Sigmoid colon (tissue), 7 donors: Measurements from ENCODE around the gene CBFA2T2. TPM values are rescaled to one million over a fixed set of nuclear protein-coding genes. Genes with fewer than 3 reads are reported as not detected.

ENCODE experiments used
- DNase-seq: peaks from one replicate; pipeline ENCODE4 v3.0.0-alpha.2; 2019
- H3K27ac ChIP-seq, 4 donors: fragments of 200-600 bp; sonication (generic); one replicate each; pipeline ENCODE4 v1.5.1; 2016 to 2019; ENCODE audit warnings: mild to moderate bottlenecking in 1 of 4
- H3K27me3 ChIP-seq, 3 donors: fragments of 200-600 bp; sonication (generic); one replicate each; pipeline ENCODE4 v1.5.1; 2019; ENCODE audit warnings: mild to moderate bottlenecking in 1 of 3
- H3K36me3 ChIP-seq, 4 donors: fragments of 200-600 bp; sonication (generic); one replicate each; pipeline ENCODE4 v1.5.1; 2016 to 2019
- H3K4me1 ChIP-seq, 4 donors: fragments of 200-600 bp; sonication (generic); one replicate each; pipeline ENCODE4 v1.5.1; 2017 to 2019
- H3K4me3 ChIP-seq, 4 donors: fragments of 200-600 bp; sonication (generic); one replicate each; pipeline ENCODE4 v1.5.1; 2017 to 2019; ENCODE audit warnings: mild to moderate bottlenecking in 2 of 4, moderate library complexity in 1 of 4
- H3K9me3 ChIP-seq, 4 donors: fragments of 200-600 bp in 3 of 4; sonication (generic) in 3 of 4; one replicate each; pipeline versions ENCODE4 v1.5.1 to v1.6.1; 2013 to 2019
- CTCF ChIP-seq, 4 experiments: fragments of 450-650 bp in 3 of 4; fragments of 200-600 bp in 1 of 4; IDR thresholded peaks; one replicate each; pipeline ENCODE4 v1.5.1; 2016 to 2019; ENCODE audit warnings: antibody characterized with exemption in 4 of 4, mild to moderate bottlenecking in 3 of 4, moderate library complexity in 2 of 4
- EP300 ChIP-seq, 4 donors: sonication (generic); formaldehyde crosslinking; IDR thresholded peaks; one replicate each; pipeline ENCODE4 v1.6.1; 2017; ENCODE audit warnings: antibody characterized with exemption in 4 of 4
- POLR2A ChIP-seq, 2 donors: fragments of 450-650 bp; IDR thresholded peaks; one replicate each; pipeline ENCODE4 v1.6.1; 2016; ENCODE audit warnings: antibody characterized with exemption in 2 of 2, mild to moderate bottlenecking in 2 of 2, moderate library complexity in 2 of 2
- POLR2AphosphoS5 ChIP-seq, 4 donors: sonication (generic); formaldehyde crosslinking; IDR thresholded peaks; one replicate each; pipeline ENCODE4 v1.6.1; 2017; ENCODE audit warnings: antibody characterized with exemption in 4 of 4
- WGBS, 2 donors: extraction: QIAGEN DNeasy Blood & Tissue Kit; methylation state at CpG; one replicate each; pipeline ENCODE4 v1.1.7; 2013; 5-methylcytosine and 5-hydroxymethylcytosine counted together
- intact Hi-C: fragments of 100-400 bp; cut with DNase I; formaldehyde crosslinking; loops from one replicate; pipeline ENCODE4 v1.15.1; 2023
- polyA plus RNA-seq, 3 donors: library from polyadenylated mRNA; stranded (reverse); fragments of 200-250 nt; gene quantifications; one replicate each; pipeline ENCODE4 v1.2.3, GENCODE V29; 2013
- total RNA-seq, 4 donors: library from RNA; depleted of rRNA; stranded (reverse); fragments of >200 nt; gene quantifications; one replicate each; pipeline ENCODE4 v1.1.0, GENCODE V29; 2016
- donor health status: healthy with polysubstance abuse.
- donor health status: Bipolar disorder and iron deficiency.
- donor health status: healthy.

The CBFA2T2 gene
- total and polyA plus RNA-seq, 7 donors: 5.4 to 26.0 (median 17.1) TPM

DNA sequence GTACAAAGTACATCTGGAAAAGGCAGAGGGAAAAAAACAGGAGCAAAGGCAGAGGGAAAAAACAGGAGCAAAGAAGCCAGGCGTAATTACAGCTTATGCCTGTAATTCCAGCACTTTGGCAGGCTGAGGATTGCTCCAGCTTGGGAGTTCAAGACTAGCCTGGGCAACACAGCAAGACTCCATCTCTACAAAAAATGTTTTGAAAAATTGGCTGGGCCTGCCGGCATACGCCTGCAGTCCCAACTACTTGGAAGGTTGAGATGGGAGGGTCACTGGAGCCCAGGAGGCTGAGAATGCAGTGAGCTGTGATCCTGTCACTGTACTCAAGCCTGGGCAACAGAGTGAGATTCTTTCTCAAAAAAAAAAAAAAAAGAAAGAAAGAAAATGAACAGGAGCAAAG, 19.0 kb upstream of the CBFA2T2 start:
- H3K27me3 ChIP-seq: no peaks in the 10 kb centered on the region
- H3K4me3 ChIP-seq: no peak overlapping the region
- H3K4me1 ChIP-seq: no peaks in the 10 kb centered on the region
- WGBS, 2 donors: 94 to 97% methylated on average over 3 of the region's 3 CpGs
- no peak for TF ChIP-seq POLR2AphosphoS5 (IDR thresholded peaks at IDR 0.05)
- no peak for TF ChIP-seq EP300 (IDR thresholded peaks at IDR 0.05)
- TF ChIP-seq POLR2A (IDR thresholded peaks at IDR 0.05): no peak
- no peak for TF ChIP-seq CTCF (IDR thresholded peaks at IDR 0.05)
- H3K36me3 ChIP-seq: no peaks in the 10 kb centered on the region
- H3K27ac ChIP-seq: no peak overlapping the region
- H3K9me3 ChIP-seq: no peaks in the 10 kb centered on the region
- no peak for DNase-seq
- intact Hi-C loops: no loop called here

GRCh38 chr20:33472868-33473435, 16.9 kb upstream of the CBFA2T2 start:
- DNase-seq: no peak
- TF ChIP-seq CTCF (IDR thresholded peaks at IDR 0.05) (no peak), POLR2A (IDR thresholded peaks at IDR 0.05) (no peak), EP300 (IDR thresholded peaks at IDR 0.05) (no peak), POLR2AphosphoS5 (IDR thresholded peaks at IDR 0.05) (no peak)
- WGBS, 2 donors: 79 to 90% methylated on average over 7 of the region's 7 CpGs
- Histone ChIP-seq H3K9me3 (no peaks in the 10 kb centered on the region), H3K4me3 (no peak overlapping the region), H3K4me1 (no peaks in the 10 kb centered on the region), H3K27me3 (no peaks in the 10 kb centered on the region), H3K36me3 (no peaks in the 10 kb centered on the region), H3K27ac (no peak overlapping the region)
- intact Hi-C loops: no loop called here

DNA sequence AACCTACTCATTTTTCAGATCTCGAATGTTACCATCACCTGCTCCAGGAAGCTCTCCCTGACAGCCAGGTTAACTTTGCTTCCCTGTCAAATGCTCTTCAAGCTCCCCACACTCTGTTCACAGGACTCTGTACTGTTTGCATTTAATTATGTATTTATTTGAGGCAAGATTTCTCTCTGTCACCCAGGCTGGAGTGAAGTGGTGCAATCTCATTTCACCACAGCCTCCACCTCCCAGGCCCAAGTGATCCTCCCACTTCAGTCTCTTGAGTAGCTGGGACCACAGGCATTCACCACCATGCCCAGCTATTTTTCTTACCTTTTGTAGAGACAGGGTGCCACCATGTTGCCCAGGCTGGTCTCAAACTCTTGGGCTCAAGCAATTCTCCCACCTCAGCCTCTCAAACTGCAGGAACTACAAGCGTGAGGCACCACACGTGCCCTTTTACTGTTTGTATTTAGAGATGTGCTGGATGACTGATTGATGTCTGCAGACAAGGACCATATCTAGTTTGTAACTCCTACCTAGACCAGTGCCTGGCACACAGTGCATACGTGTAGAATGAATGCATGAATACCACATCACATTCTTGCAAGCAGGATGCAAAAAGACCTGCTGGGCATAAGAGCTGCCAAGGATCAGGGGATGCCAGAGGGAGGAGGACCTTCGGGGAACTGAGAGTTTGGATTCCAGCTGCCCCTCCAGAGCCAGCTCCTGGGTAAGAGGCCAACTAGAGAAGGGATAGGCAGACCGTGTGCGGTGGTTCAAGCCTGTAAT, 15.6 kb upstream of the CBFA2T2 start:
- no peak overlapping the region for H3K27ac ChIP-seq
- no peaks in the 10 kb centered on the region for H3K27me3 ChIP-seq
- no peaks in the 10 kb centered on the region for H3K4me1 ChIP-seq
- 55 to 80% methylated on average over 7 of the region's 7 CpGs for WGBS, 2 donors
- intact Hi-C loops: no loop called here
- no peak overlapping the region for H3K4me3 ChIP-seq
- H3K9me3 ChIP-seq: no peaks in the 10 kb centered on the region
- TF ChIP-seq POLR2AphosphoS5 (IDR thresholded peaks at IDR 0.05): no peak
- TF ChIP-seq POLR2A (IDR thresholded peaks at IDR 0.05): no peak
- no peak for TF ChIP-seq EP300 (IDR thresholded peaks at IDR 0.05)
- TF ChIP-seq CTCF (IDR thresholded peaks at IDR 0.05): no peak
- no peak for DNase-seq
- no peaks in the 10 kb centered on the region for H3K36me3 ChIP-seq

DNA sequence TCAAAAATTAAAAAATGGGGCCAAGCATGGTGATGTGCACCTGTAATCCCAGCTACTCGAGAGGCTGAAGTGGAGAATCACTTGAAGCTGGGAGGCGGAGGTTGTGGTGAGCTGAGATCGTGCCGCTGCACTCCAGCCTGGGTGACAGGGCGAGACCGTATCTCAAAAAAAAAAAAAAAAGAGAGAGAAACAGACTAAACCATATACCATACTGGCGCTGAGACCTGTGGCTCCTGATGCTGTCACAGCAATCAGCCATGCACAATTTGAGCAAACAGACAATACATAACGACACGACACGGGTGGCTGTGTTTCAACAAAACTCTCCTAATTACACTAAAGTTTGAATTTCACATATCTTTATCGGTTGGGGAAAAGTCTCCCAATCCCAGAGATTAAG, 14.9 kb upstream of the CBFA2T2 start:
- Histone ChIP-seq H3K9me3 (no peaks in the 10 kb centered on the region), H3K27ac (no peak overlapping the region), H3K27me3 (no peaks in the 10 kb centered on the region), H3K36me3 (no peaks in the 10 kb centered on the region), H3K4me3 (no peak overlapping the region), H3K4me1 (no peaks in the 10 kb centered on the region)
- intact Hi-C loops: no loop called here
- DNase-seq: no peak
- 49 to 79% methylated on average over 11 of the region's 11 CpGs for WGBS, 2 donors
- TF ChIP-seq EP300 (IDR thresholded peaks at IDR 0.05): no peak
- TF ChIP-seq CTCF (IDR thresholded peaks at IDR 0.05): no peak
- no peak for TF ChIP-seq POLR2AphosphoS5 (IDR thresholded peaks at IDR 0.05)
- TF ChIP-seq POLR2A (IDR thresholded peaks at IDR 0.05): no peak
